SK-N-SH treated with all-trans-retinoic acid at 6 μM for 48 hours (cell line): ENCODE data around the gene COPZ2.
A peak's percentile ranks its signal among the peaks of the same experiment; 100 is the strongest.

Experiments used
- ATAC-seq: fragments of 200-7000 bp; cut with Tn5 transposase; 3 replicates; pipeline ENCODE4 v1.9.1; 2020; ENCODE audit warnings: mild to moderate bottlenecking, moderate library complexity
- ARNTL ChIP-seq: fragments of 450-650 bp; formaldehyde crosslinking; IDR thresholded peaks from 2 replicates; pipeline ENCODE4 v1.5.0; 2020; ENCODE audit warnings: low read depth, mild to moderate bottlenecking, moderate library complexity, borderline replicate concordance
- BACH2 ChIP-seq: fragments of 250-450 bp; sonication (Bioruptor Pico); IDR thresholded peaks from 2 replicates; pipeline ENCODE4 v1.9.0; 2021; ENCODE audit warnings: mild to moderate bottlenecking, borderline replicate concordance
- CREB5 ChIP-seq: fragments of 250-450 bp; sonication (Bioruptor Pico); IDR thresholded peaks from 2 replicates; pipeline ENCODE4 v1.5.1; 2020; ENCODE audit warnings: low read depth, mild to moderate bottlenecking, moderate library complexity
- CSDC2 ChIP-seq: fragments of 250-450 bp; sonication (Bioruptor Pico); IDR thresholded peaks from 2 replicates; pipeline ENCODE4 v1.5.0; 2020; ENCODE audit warnings: mild to moderate bottlenecking, moderate library complexity
- CSRNP3 ChIP-seq: fragments of 250-450 bp; sonication (Bioruptor Pico); IDR thresholded peaks from 2 replicates; pipeline ENCODE4 v1.5.1; 2021; ENCODE audit warnings: mild to moderate bottlenecking, moderate library complexity
- ESRRG ChIP-seq: fragments of 250-450 bp; sonication (Bioruptor Pico); IDR thresholded peaks from 2 replicates; pipeline ENCODE4 v1.6.1; 2021; ENCODE audit warnings: mild to moderate bottlenecking
- GLIS3 ChIP-seq: fragments of 250-450 bp; sonication (Bioruptor Pico); IDR thresholded peaks from 2 replicates; pipeline ENCODE4 v1.5.0; 2020; ENCODE audit warnings: mild to moderate bottlenecking, moderate library complexity
- ISL1 ChIP-seq: fragments of 250-450 bp; sonication (Bioruptor Pico); IDR thresholded peaks from 2 replicates; pipeline ENCODE4 v2.1.2; 2022; ENCODE audit warnings: mild to moderate bottlenecking, moderate library complexity
- OSR1 ChIP-seq: fragments of 250-450 bp; sonication (Bioruptor Pico); IDR thresholded peaks from 2 replicates; pipeline ENCODE4 v1.8.0; 2022; ENCODE audit warnings: moderate library complexity, mild to moderate bottlenecking, inconsistent platforms
- PATZ1 ChIP-seq: fragments of 250-450 bp; sonication (Bioruptor Pico); IDR thresholded peaks from 2 replicates; pipeline ENCODE4 v1.8.0; 2020; ENCODE audit warnings: mild to moderate bottlenecking, moderate library complexity, borderline replicate concordance
- POU6F1 ChIP-seq: fragments of 250-450 bp; sonication (Bioruptor Pico); IDR thresholded peaks from 2 replicates; pipeline ENCODE4 v1.8.0; 2021; ENCODE audit warnings: low read depth, mild to moderate bottlenecking, moderate library complexity, borderline replicate concordance
- PPARA ChIP-seq: fragments of 250-450 bp; sonication (Bioruptor Pico); IDR thresholded peaks from 2 replicates; pipeline ENCODE4 v1.5.0; 2020; ENCODE audit warnings: mild to moderate bottlenecking, borderline replicate concordance
- RARB ChIP-seq: fragments of 250-450 bp; sonication (Bioruptor Pico); IDR thresholded peaks from 2 replicates; pipeline ENCODE4 v1.8.0; 2021; ENCODE audit warnings: mild to moderate bottlenecking, moderate library complexity
- SNAI2 ChIP-seq: fragments of 250-450 bp; sonication (Bioruptor Pico); IDR thresholded peaks from 2 replicates; pipeline ENCODE4 v1.5.0; 2020; ENCODE audit warnings: mild to moderate bottlenecking, moderate library complexity
- TCF4 ChIP-seq: fragments of 250-450 bp; sonication (Bioruptor Pico); IDR thresholded peaks from 2 replicates; pipeline ENCODE4 v1.8.0; 2021; ENCODE audit warnings: mild to moderate bottlenecking, moderate library complexity, borderline replicate concordance
- TOX ChIP-seq: fragments of 250-450 bp; sonication (Bioruptor Pico); IDR thresholded peaks from 2 replicates; pipeline ENCODE4 v1.8.0; 2021; ENCODE audit warnings: mild to moderate bottlenecking, moderate library complexity, borderline replicate concordance
- TSHZ2 ChIP-seq: fragments of 250-450 bp; sonication (Bioruptor Pico); IDR thresholded peaks from 2 replicates; pipeline ENCODE4 v1.5.0; 2020; ENCODE audit warnings: mild to moderate bottlenecking, moderate library complexity
- ZC3H10 ChIP-seq: fragments of 250-450 bp; sonication (Bioruptor Pico); IDR thresholded peaks from 2 replicates; pipeline ENCODE4 v1.5.1; 2021; ENCODE audit warnings: mild to moderate bottlenecking, moderate library complexity
- ZFP3 ChIP-seq: fragments of 250-450 bp; sonication (Bioruptor Pico); IDR thresholded peaks from 2 replicates; pipeline ENCODE4 v1.5.0; 2020; ENCODE audit warnings: mild to moderate bottlenecking, moderate library complexity
- ZFP30 ChIP-seq: fragments of 450-650 bp; formaldehyde crosslinking; IDR thresholded peaks from 2 replicates; pipeline ENCODE4 v1.5.0; 2022; ENCODE audit warnings: mild to moderate bottlenecking, moderate library complexity
- ZNF565 ChIP-seq: fragments of 450-650 bp; formaldehyde crosslinking; conservative IDR thresholded peaks from 2 replicates; pipeline ENCODE4 v1.5.0; 2020; ENCODE audit warnings: low read depth, mild to moderate bottlenecking, moderate library complexity
- ZNF70 ChIP-seq: fragments of 450-650 bp; formaldehyde crosslinking; IDR thresholded peaks from 2 replicates; pipeline ENCODE4 v1.5.0; 2020; ENCODE audit warnings: mild to moderate bottlenecking, moderate library complexity
- ZNF8 ChIP-seq: fragments of 450-650 bp; formaldehyde crosslinking; IDR thresholded peaks from 2 replicates; pipeline ENCODE4 v1.5.0; 2020; ENCODE audit warnings: mild to moderate bottlenecking, moderate library complexity

Gene COPZ2

GRCh38 chr17:47987240-47987835 lies 50.3 kb downstream of the COPZ2 start:
- ATAC-seq, result peak; percentile 53
- TF ChIP-seq ZC3H10 (CRISPR knock-in tag) (no peak), TSHZ2 (peak; percentile 80), ZNF70 (peak; percentile 57; the same call in 1 of the 2 replicates), ZFP30 (CRISPR knock-in tag) (peak; percentile 26; the same call in 1 of the 2 replicates), GLIS3 (CRISPR knock-in tag) (no peak), ZFP3 (CRISPR knock-in tag) (0 out of 2 replicates have a peak, but pooled peaks have one; percentile 35), POU6F1 (CRISPR knock-in tag) (no peak), ZNF565 (CRISPR knock-in tag) (peak; percentile 83; the same call in 1 of the 2 replicates), PPARA (CRISPR knock-in tag) (peak; percentile 83; the same call in 1 of the 2 replicates), ZNF8 (no peak; the same call in 1 of the 2 replicates), ESRRG (no peak), RARB (CRISPR knock-in tag) (no peak), OSR1 (no peak), CSRNP3 (no peak), TOX (CRISPR knock-in tag) (no peak), ARNTL (CRISPR knock-in tag) (no peak), ISL1 (CRISPR knock-in tag) (no peak), SNAI2 (CRISPR knock-in tag) (no peak), CREB5 (CRISPR knock-in tag) (no peak), BACH2 (CRISPR knock-in tag) (no peak), PATZ1 (CRISPR knock-in tag) (no peak), CSDC2 (CRISPR knock-in tag) (no peak), TCF4 (CRISPR knock-in tag) (peak; percentile 62; the same call in 1 of the 2 replicates)
- TF ChIP-seq, all 23 proteins: peak for 7

- no peak for ATAC-seq
- TF ChIP-seq TOX (CRISPR knock-in tag), result no peak
- no peak for TF ChIP-seq TCF4 (CRISPR knock-in tag)
- no peak for TF ChIP-seq POU6F1 (CRISPR knock-in tag)
- no peak for TF ChIP-seq ZFP3 (CRISPR knock-in tag)
- no peak for TF ChIP-seq SNAI2 (CRISPR knock-in tag)
- TF ChIP-seq ZFP30 (CRISPR knock-in tag), result no peak
- no peak for TF ChIP-seq CREB5 (CRISPR knock-in tag)
- TF ChIP-seq PPARA (CRISPR knock-in tag), result no peak
- TF ChIP-seq CSRNP3, result no peak
- no peak for TF ChIP-seq BACH2 (CRISPR knock-in tag)
- TF ChIP-seq CSDC2 (CRISPR knock-in tag), result no peak
- no peak for TF ChIP-seq GLIS3 (CRISPR knock-in tag)
- TF ChIP-seq ARNTL (CRISPR knock-in tag), result no peak
- no peak for TF ChIP-seq ZNF565 (CRISPR knock-in tag)
- TF ChIP-seq ESRRG, result no peak
- TF ChIP-seq ZNF8, result no peak
- TF ChIP-seq OSR1, result no peak
These were observed 51.1 kb downstream of the COPZ2 start for GRCh38 chr17:47986520-47986919.
